BJ (cell line): ENCODE data around the gene SPEF1. TPM values are rescaled to one million over a fixed set of nuclear protein-coding genes. Genes with fewer than 3 reads are reported as not detected.

Source experiments
- CTCF ChIA-PET: fragments of 350-600 bp; formaldehyde crosslinking; extraction: SDS; loops from one replicate; lab custom pipeline; 2021; ENCODE audit warnings: antibody characterized with exemption, inconsistent platforms; lab: Yijun Ruan, JAX
- POLR2A ChIA-PET: fragments of 300-600 bp; sonication (Branson Sonifier 250); formaldehyde crosslinking; extraction: SDS; loops from one replicate; lab custom pipeline; 2021; ENCODE audit warnings: antibody characterized with exemption; lab: Charles Lee
- DNase-seq: peaks from one replicate; pipeline ENCODE4 v3.0.0-alpha.2; 2011; ENCODE audit warnings: low read depth
- H3K27me3 ChIP-seq: 2 replicates; pipeline ENCODE4 v1.6.0; 2011; ENCODE audit warnings: low read length; ENCODE audit not compliant: control insufficient read depth, insufficient read depth
- H3K36me3 ChIP-seq: 2 replicates; pipeline ENCODE4 v1.5.1; 2011; ENCODE audit warnings: low read length; ENCODE audit not compliant: control insufficient read depth, insufficient read depth
- H3K4me3 ChIP-seq: 2 replicates; pipeline ENCODE4 v1.5.1; 2011; ENCODE audit warnings: low read depth, mild to moderate bottlenecking, control low read depth, low read length
- CTCF ChIP-seq: IDR thresholded peaks from 2 replicates; pipeline ENCODE4 v1.5.1; 2011; ENCODE audit warnings: low read depth, mild to moderate bottlenecking, control low read depth, inconsistent platforms, low read length, moderate library complexity; ENCODE audit not compliant: insufficient read depth
- polyA plus RNA-seq: library from polyadenylated mRNA; depleted of rRNA; stranded (reverse); fragments of >200 nt; gene quantifications from 2 replicates; pipeline ENCODE4 v1.2.3, GENCODE V29; 2011

Gene SPEF1
- polyA plus RNA-seq, 1 experiment = 0.17 TPM

DNA sequence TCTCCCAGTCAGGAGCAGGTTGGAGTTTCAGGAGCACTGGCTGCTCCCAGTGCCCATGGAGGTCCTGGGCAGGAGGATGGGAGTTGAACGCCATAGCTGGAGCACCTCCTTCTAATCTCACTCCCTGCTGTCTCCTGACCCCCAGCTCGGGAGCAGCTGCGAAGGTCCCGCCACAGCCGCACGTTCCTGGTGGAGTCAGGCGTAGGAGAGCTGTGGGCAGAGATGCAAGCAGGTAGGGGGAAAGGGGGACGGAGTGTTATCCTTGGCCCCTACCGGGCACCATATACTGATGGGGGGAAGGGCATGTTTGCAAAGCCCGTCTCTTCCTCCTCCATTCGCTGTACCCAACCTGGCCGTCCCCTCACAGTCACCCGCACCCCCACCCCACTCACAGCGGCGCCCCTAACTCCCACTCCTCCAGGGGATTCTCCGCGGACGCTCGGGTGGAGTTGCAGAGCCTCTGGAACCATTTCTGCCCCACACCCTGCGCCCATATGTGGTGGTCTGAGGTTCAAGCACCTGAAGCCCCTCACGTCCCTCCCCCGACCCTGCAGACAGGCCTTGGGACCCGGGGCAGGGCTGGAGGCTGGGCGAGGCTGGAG lies 32.1 kb downstream of the SPEF1 start:
- ChIA-PET POLR2A (no interaction called here), CTCF (interaction anchor here (0.5 to 2.1 kb wide), 9 partner anchors 12 to 186 kb away, joined by 3 to 6 read pairs (median 3); partner anchors contain the start of genes AP5S1 and CENPB)
- no peaks in the 10 kb centered on the region for H3K36me3 ChIP-seq

GRCh38 chr20:3748073-3748472 lies 33.2 kb downstream of the SPEF1 start:
- no peak for TF ChIP-seq CTCF
- H3K4me3 ChIP-seq = no peak overlapping the region
- no peaks in the 10 kb centered on the region for H3K36me3 ChIP-seq
- no peak for DNase-seq
- POLR2A ChIA-PET = no interaction called here
- CTCF ChIA-PET = interaction anchor here (1.2 to 2.1 kb wide), 5 partner anchors 12 to 185 kb away, joined by 3 to 6 read pairs (median 4); no protein-coding TSS in a partner anchor
- H3K27me3 ChIP-seq = 0 out of 2 replicates have a peak, but pooled peaks cover 2% of the 10 kb centered on the region

More for the DNA sequence above, 32.1 kb downstream of the SPEF1 start:
- no peak for TF ChIP-seq CTCF
- no peak for DNase-seq
- H3K4me3 ChIP-seq = no peak overlapping the region
- no peaks in the 10 kb centered on the region for H3K27me3 ChIP-seq

DNA sequence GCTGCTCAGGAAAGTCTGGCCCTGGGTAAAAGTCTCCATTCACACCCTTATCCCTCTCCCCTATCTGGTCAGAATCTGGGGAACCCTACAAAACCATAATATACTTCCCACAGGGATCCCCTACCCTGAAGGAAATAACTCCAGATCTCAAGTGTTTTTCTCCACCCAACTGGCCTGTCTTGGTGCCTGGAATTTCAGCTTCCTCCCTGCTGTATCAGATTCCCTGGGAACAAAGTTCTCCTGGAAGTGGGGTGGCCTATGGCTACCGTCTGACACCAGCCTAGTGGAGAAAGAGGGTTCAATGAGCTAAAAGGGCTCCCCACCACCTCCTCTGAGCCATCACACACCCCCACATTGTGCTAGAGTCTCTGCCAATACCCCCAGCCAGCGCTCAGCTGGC lies 33.8 kb downstream of the SPEF1 start:
- no peak for TF ChIP-seq CTCF
- no peak for DNase-seq
- Histone ChIP-seq H3K27me3 (0 out of 2 replicates have a peak, but pooled peaks cover 2% of the 10 kb centered on the region), H3K36me3 (no peaks in the 10 kb centered on the region), H3K4me3 (no peak overlapping the region)
- POLR2A ChIA-PET = interaction anchor here (0.6 kb wide), 1 partner anchor 134 kb away, joined by 3 read pairs; no protein-coding TSS in a partner anchor
- CTCF ChIA-PET = interaction anchor here (1.3 to 1.4 kb wide), 2 partner anchors 16 to 71 kb away, joined by 3 to 5 read pairs; no protein-coding TSS in a partner anchor

DNA sequence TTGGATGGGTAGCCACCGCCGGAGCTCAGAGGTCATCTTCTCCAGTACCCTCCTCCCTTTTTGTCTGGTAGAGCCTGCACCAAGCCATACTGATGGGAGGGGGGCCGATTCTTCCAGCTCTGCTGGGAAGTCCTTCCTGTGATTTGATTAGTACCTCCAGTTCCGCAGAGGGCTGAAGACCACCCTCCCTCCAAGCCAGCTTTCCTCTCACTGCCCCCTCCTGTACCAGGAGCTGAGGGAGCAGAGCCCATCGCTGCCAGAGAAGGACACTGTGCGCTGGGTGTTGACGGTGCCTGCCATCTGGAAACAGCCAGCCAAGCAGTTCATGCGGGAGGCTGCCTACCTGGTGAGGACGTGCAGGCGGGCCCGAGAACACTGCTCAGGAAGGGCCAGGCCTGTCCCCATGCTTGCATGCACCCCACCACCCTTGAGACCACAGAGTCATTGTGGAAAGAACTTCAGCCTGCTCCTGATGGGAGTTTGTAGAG lies 35.5 kb downstream of the SPEF1 start:
- Histone ChIP-seq H3K27me3 (0 out of 2 replicates have a peak, but pooled peaks cover 2% of the 10 kb centered on the region), H3K36me3 (no peaks in the 10 kb centered on the region), H3K4me3 (no peak overlapping the region)
- CTCF ChIA-PET = interaction anchor here (0.6 to 2.9 kb wide), 4 partner anchors 8 to 69 kb away, joined by 3 to 11 read pairs (median 4); no protein-coding TSS in a partner anchor
- POLR2A ChIA-PET = no interaction called here
- no peak for DNase-seq
- TF ChIP-seq CTCF = no peak
